WTC11 (cell line): ENCODE results near the gene RPL13. TPM values are rescaled to one million over a fixed set of nuclear protein-coding genes. Genes with fewer than 3 reads are reported as not detected.

ENCODE experiments used
- CREB1 ChIP-seq: sonication (generic); formaldehyde crosslinking; IDR thresholded peaks from 2 replicates; pipeline ENCODE4 v1.8.0; 2023; ENCODE audit warnings: mild to moderate bottlenecking, missing genetic modification reagents
- ETV6 ChIP-seq: sonication (generic); formaldehyde crosslinking; IDR thresholded peaks from 2 replicates; pipeline ENCODE4 v1.8.1; 2022; ENCODE audit warnings: mild to moderate bottlenecking, missing genetic modification reagents
- KAT7 ChIP-seq: sonication (generic); formaldehyde crosslinking; IDR thresholded peaks from 2 replicates; pipeline ENCODE4 v1.8.1; 2023; ENCODE audit warnings: missing genetic modification reagents, mild to moderate bottlenecking, borderline replicate concordance
- MXD4 ChIP-seq: fragments of 250-450 bp; sonication (Bioruptor Pico); IDR thresholded peaks from 2 replicates; pipeline ENCODE4 v1.8.0; 2021; ENCODE audit warnings: mild to moderate bottlenecking, moderate library complexity, borderline replicate concordance
- MYBL2 ChIP-seq: sonication (generic); formaldehyde crosslinking; IDR thresholded peaks from 2 replicates; pipeline ENCODE4 v1.8.1; 2023; ENCODE audit warnings: mild to moderate bottlenecking, moderate library complexity, missing genetic modification reagents
- NFATC4 ChIP-seq: fragments of 250-450 bp; sonication (Bioruptor Pico); IDR thresholded peaks from 2 replicates; pipeline ENCODE4 v1.9.0; 2021; ENCODE audit warnings: mild to moderate bottlenecking
- NFYB ChIP-seq: sonication (generic); formaldehyde crosslinking; conservative IDR thresholded peaks from 2 replicates; pipeline ENCODE4 v1.8.0; 2022; ENCODE audit warnings: low read depth, missing genetic modification reagents
- NR2C2 ChIP-seq: sonication (generic); formaldehyde crosslinking; IDR thresholded peaks from 2 replicates; pipeline ENCODE4 v1.8.0; 2022; ENCODE audit warnings: mild to moderate bottlenecking, missing genetic modification reagents
- NR3C1 ChIP-seq: sonication (generic); formaldehyde crosslinking; conservative IDR thresholded peaks from 2 replicates; pipeline ENCODE4 v1.8.1; 2023; ENCODE audit warnings: low read depth, mild to moderate bottlenecking, missing genetic modification reagents
- SMAD3 ChIP-seq: sonication (generic); formaldehyde crosslinking; IDR thresholded peaks from 2 replicates; pipeline ENCODE4 v1.8.0; 2022; ENCODE audit warnings: missing genetic modification reagents, mild to moderate bottlenecking, borderline replicate concordance
- TEAD1 ChIP-seq: sonication (generic); formaldehyde crosslinking; IDR thresholded peaks from 2 replicates; pipeline ENCODE4 v1.8.0; 2022; ENCODE audit warnings: mild to moderate bottlenecking, missing genetic modification reagents
- TEAD4 ChIP-seq: sonication (generic); formaldehyde crosslinking; IDR thresholded peaks from 2 replicates; pipeline ENCODE4 v1.8.0; 2022; ENCODE audit warnings: mild to moderate bottlenecking, missing genetic modification reagents
- TP53 ChIP-seq: sonication (generic); formaldehyde crosslinking; IDR thresholded peaks from 2 replicates; pipeline ENCODE4 v1.8.1; 2023; ENCODE audit warnings: mild to moderate bottlenecking, missing genetic modification reagents
- ZNF396 ChIP-seq: fragments of 250-450 bp; sonication (Bioruptor Pico); IDR thresholded peaks from 2 replicates; pipeline ENCODE4 v1.8.0; 2021; ENCODE audit warnings: mild to moderate bottlenecking, moderate library complexity, borderline replicate concordance
- ZNF423 ChIP-seq: fragments of 250-450 bp; sonication (Bioruptor Pico); IDR thresholded peaks from 2 replicates; pipeline ENCODE4 v2.1.2; 2022; ENCODE audit warnings: mild to moderate bottlenecking, moderate library complexity
- total RNA-seq: library from RNA; stranded (reverse); gene quantifications from 3 replicates; pipeline ENCODE4 v1.2.3, GENCODE V29; 2021
- TF ChIP-seq, protein P1 (sequence below): sonication (generic); formaldehyde crosslinking; IDR thresholded peaks from 2 replicates; pipeline ENCODE4 v1.8.0; 2022; ENCODE audit warnings: mild to moderate bottlenecking, missing genetic modification reagents
- TF ChIP-seq, protein P2 (sequence below): sonication (generic); formaldehyde crosslinking; IDR thresholded peaks from 2 replicates; pipeline ENCODE4 v1.8.1; 2023; ENCODE audit warnings: mild to moderate bottlenecking, missing genetic modification reagents, moderate library complexity
- TF ChIP-seq, protein P3 (sequence below): sonication (generic); formaldehyde crosslinking; IDR thresholded peaks from 2 replicates; pipeline ENCODE4 v1.8.1; 2022; ENCODE audit warnings: low read depth, mild to moderate bottlenecking, moderate library complexity, missing genetic modification reagents, borderline replicate concordance
- TF ChIP-seq, protein P4 (sequence below): sonication (generic); formaldehyde crosslinking; IDR thresholded peaks from 2 replicates; pipeline ENCODE4 v1.8.0; 2023; ENCODE audit warnings: missing genetic modification reagents, mild to moderate bottlenecking, borderline replicate concordance
- TF ChIP-seq, protein P5 (sequence below): sonication (generic); formaldehyde crosslinking; IDR thresholded peaks from 2 replicates; pipeline ENCODE4 v1.8.1; 2022; ENCODE audit warnings: mild to moderate bottlenecking, moderate library complexity, missing genetic modification reagents
- TF ChIP-seq, protein P6 (sequence below): sonication (generic); formaldehyde crosslinking; IDR thresholded peaks from 2 replicates; pipeline ENCODE4 v1.8.0; 2023; ENCODE audit warnings: missing genetic modification reagents
- TF ChIP-seq, protein P7 (sequence below): sonication (generic); formaldehyde crosslinking; IDR thresholded peaks from 2 replicates; pipeline ENCODE4 v1.8.0; 2022; ENCODE audit warnings: mild to moderate bottlenecking, missing genetic modification reagents
- TF ChIP-seq, protein P8 (sequence below): sonication (generic); formaldehyde crosslinking; IDR thresholded peaks from 2 replicates; pipeline ENCODE4 v1.8.1; 2023; ENCODE audit warnings: mild to moderate bottlenecking, missing genetic modification reagents
- TF ChIP-seq, protein P9 (sequence below): sonication (generic); formaldehyde crosslinking; IDR thresholded peaks from 2 replicates; pipeline ENCODE4 v1.8.0; 2022; ENCODE audit warnings: mild to moderate bottlenecking, missing genetic modification reagents

Gene RPL13
- total RNA-seq, 1 experiment from 2014 or later, result 2,631 TPM

DNA sequence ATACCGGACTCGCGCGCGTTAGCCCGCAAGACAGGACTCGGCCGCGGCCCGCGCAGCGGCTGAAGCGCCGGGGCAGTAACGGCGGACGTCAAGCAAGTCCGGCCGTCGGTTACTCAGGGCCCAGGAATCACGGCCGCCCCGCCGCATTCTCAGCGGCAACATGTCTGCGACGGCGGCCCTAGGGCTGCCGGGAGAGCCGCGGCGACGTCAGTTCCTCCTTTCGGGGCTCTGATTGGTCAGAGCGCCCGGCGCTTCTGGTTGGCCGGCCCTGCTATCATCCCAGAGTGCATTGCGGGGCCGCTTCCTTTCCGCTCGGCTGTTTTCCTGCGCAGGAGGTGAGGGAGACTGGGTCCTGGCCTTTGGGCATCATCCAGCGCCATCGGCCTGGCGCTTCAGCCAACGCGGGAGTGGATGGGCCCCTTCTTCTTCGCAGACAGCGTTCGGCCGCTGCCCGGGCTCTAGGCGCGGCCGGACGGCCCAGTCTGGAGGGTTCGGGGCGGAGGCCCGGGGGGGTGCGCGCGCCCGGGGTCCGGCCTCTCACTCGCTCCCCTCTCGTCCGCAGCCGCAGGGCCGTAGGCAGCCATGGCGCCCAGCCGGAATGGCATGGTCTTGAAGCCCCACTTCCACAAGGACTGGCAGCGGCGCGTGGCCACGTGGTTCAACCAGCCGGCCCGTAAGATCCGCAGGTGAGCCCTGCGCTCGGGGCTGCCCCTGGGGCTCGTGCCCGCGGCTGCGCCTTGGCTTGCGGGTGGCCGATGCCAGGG, at the start of gene RPL13 (continued):
- TF ChIP-seq, protein P1, sequence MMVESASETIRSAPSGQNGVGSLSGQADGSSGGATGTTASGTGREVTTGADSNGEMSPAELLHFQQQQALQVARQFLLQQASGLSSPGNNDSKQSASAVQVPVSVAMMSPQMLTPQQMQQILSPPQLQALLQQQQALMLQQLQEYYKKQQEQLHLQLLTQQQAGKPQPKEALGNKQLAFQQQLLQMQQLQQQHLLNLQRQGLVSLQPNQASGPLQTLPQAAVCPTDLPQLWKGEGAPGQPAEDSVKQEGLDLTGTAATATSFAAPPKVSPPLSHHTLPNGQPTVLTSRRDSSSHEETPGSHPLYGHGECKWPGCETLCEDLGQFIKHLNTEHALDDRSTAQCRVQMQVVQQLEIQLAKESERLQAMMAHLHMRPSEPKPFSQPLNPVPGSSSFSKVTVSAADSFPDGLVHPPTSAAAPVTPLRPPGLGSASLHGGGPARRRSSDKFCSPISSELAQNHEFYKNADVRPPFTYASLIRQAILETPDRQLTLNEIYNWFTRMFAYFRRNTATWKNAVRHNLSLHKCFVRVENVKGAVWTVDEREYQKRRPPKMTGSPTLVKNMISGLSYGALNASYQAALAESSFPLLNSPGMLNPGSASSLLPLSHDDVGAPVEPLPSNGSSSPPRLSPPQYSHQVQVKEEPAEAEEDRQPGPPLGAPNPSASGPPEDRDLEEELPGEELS (CRISPR knock-in tag), result peak; percentile 90; the same call in 1 of the 2 replicates
- TF ChIP-seq TEAD1, result 0 out of 2 replicates have a peak, but pooled peaks have one; percentile 34
- no peak for TF ChIP-seq ZNF423 (CRISPR knock-in tag)
- TF ChIP-seq ETV6 (CRISPR knock-in tag), result peak; percentile 74
- TF ChIP-seq, protein P2, sequence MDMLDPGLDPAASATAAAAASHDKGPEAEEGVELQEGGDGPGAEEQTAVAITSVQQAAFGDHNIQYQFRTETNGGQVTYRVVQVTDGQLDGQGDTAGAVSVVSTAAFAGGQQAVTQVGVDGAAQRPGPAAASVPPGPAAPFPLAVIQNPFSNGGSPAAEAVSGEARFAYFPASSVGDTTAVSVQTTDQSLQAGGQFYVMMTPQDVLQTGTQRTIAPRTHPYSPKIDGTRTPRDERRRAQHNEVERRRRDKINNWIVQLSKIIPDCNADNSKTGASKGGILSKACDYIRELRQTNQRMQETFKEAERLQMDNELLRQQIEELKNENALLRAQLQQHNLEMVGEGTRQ (CRISPR knock-in tag), result no peak; the same call in 1 of the 2 replicates
- TF ChIP-seq, protein P3, sequence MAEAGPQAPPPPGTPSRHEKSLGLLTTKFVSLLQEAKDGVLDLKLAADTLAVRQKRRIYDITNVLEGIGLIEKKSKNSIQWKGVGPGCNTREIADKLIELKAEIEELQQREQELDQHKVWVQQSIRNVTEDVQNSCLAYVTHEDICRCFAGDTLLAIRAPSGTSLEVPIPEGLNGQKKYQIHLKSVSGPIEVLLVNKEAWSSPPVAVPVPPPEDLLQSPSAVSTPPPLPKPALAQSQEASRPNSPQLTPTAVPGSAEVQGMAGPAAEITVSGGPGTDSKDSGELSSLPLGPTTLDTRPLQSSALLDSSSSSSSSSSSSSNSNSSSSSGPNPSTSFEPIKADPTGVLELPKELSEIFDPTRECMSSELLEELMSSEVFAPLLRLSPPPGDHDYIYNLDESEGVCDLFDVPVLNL, result no peak
- peak; percentile 1 for TF ChIP-seq MYBL2 (CRISPR knock-in tag)
- peak; percentile 30; the same call in 1 of the 2 replicates for TF ChIP-seq SMAD3 (CRISPR knock-in tag)
- TF ChIP-seq NFATC4 (CRISPR knock-in tag), result 0 out of 2 replicates have a peak, but pooled peaks have one; percentile 10
- TF ChIP-seq, protein P4, sequence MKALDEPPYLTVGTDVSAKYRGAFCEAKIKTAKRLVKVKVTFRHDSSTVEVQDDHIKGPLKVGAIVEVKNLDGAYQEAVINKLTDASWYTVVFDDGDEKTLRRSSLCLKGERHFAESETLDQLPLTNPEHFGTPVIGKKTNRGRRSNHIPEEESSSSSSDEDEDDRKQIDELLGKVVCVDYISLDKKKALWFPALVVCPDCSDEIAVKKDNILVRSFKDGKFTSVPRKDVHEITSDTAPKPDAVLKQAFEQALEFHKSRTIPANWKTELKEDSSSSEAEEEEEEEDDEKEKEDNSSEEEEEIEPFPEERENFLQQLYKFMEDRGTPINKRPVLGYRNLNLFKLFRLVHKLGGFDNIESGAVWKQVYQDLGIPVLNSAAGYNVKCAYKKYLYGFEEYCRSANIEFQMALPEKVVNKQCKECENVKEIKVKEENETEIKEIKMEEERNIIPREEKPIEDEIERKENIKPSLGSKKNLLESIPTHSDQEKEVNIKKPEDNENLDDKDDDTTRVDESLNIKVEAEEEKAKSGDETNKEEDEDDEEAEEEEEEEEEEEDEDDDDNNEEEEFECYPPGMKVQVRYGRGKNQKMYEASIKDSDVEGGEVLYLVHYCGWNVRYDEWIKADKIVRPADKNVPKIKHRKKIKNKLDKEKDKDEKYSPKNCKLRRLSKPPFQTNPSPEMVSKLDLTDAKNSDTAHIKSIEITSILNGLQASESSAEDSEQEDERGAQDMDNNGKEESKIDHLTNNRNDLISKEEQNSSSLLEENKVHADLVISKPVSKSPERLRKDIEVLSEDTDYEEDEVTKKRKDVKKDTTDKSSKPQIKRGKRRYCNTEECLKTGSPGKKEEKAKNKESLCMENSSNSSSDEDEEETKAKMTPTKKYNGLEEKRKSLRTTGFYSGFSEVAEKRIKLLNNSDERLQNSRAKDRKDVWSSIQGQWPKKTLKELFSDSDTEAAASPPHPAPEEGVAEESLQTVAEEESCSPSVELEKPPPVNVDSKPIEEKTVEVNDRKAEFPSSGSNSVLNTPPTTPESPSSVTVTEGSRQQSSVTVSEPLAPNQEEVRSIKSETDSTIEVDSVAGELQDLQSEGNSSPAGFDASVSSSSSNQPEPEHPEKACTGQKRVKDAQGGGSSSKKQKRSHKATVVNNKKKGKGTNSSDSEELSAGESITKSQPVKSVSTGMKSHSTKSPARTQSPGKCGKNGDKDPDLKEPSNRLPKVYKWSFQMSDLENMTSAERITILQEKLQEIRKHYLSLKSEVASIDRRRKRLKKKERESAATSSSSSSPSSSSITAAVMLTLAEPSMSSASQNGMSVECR, result peak; percentile 21; the same call in 1 of the 2 replicates
- TF ChIP-seq, protein P5, sequence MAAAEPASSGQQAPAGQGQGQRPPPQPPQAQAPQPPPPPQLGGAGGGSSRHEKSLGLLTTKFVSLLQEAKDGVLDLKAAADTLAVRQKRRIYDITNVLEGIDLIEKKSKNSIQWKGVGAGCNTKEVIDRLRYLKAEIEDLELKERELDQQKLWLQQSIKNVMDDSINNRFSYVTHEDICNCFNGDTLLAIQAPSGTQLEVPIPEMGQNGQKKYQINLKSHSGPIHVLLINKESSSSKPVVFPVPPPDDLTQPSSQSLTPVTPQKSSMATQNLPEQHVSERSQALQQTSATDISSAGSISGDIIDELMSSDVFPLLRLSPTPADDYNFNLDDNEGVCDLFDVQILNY, result peak; percentile 71; the same call in 1 of the 2 replicates
- TF ChIP-seq, protein P6, sequence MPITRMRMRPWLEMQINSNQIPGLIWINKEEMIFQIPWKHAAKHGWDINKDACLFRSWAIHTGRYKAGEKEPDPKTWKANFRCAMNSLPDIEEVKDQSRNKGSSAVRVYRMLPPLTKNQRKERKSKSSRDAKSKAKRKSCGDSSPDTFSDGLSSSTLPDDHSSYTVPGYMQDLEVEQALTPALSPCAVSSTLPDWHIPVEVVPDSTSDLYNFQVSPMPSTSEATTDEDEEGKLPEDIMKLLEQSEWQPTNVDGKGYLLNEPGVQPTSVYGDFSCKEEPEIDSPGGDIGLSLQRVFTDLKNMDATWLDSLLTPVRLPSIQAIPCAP (CRISPR knock-in tag), result peak; percentile 46
- peak; percentile 74 for TF ChIP-seq NFYB (CRISPR knock-in tag)
- TF ChIP-seq, protein P7, sequence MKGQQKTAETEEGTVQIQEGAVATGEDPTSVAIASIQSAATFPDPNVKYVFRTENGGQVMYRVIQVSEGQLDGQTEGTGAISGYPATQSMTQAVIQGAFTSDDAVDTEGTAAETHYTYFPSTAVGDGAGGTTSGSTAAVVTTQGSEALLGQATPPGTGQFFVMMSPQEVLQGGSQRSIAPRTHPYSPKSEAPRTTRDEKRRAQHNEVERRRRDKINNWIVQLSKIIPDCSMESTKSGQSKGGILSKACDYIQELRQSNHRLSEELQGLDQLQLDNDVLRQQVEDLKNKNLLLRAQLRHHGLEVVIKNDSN (CRISPR knock-in tag), result no peak
- no peak for TF ChIP-seq NR3C1 (CRISPR knock-in tag)
- TF ChIP-seq, protein P8, sequence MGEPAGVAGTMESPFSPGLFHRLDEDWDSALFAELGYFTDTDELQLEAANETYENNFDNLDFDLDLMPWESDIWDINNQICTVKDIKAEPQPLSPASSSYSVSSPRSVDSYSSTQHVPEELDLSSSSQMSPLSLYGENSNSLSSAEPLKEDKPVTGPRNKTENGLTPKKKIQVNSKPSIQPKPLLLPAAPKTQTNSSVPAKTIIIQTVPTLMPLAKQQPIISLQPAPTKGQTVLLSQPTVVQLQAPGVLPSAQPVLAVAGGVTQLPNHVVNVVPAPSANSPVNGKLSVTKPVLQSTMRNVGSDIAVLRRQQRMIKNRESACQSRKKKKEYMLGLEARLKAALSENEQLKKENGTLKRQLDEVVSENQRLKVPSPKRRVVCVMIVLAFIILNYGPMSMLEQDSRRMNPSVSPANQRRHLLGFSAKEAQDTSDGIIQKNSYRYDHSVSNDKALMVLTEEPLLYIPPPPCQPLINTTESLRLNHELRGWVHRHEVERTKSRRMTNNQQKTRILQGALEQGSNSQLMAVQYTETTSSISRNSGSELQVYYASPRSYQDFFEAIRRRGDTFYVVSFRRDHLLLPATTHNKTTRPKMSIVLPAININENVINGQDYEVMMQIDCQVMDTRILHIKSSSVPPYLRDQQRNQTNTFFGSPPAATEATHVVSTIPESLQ (CRISPR knock-in tag), result no peak
- TF ChIP-seq NR2C2, result peak; percentile 27; the same call in 1 of the 2 replicates
- TF ChIP-seq TP53 (CRISPR knock-in tag), result 0 out of 2 replicates have a peak, but pooled peaks have one; percentile 54
- no peak for TF ChIP-seq MXD4
- no peak for TF ChIP-seq ZNF396 (CRISPR knock-in tag)
- TF ChIP-seq, protein P9, sequence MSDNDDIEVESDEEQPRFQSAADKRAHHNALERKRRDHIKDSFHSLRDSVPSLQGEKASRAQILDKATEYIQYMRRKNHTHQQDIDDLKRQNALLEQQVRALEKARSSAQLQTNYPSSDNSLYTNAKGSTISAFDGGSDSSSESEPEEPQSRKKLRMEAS (CRISPR knock-in tag), result peak; percentile 93
- TF ChIP-seq TEAD4 (CRISPR knock-in tag), result peak; percentile 44; the same call in 1 of the 2 replicates
- TF ChIP-seq CREB1 (CRISPR knock-in tag), result peak; percentile 70; the same call in 1 of the 2 replicates
- TF ChIP-seq KAT7 (CRISPR knock-in tag), result peak; percentile 52; the same call in 1 of the 2 replicates
